GM18507 (cell line): ENCODE data around the gene MAP2.
"Not testable (repeated sequence)": the region's sequence is repeated elsewhere in the genome, so short reads cannot be mapped to it uniquely, and the experiment has no call there.

Source experiments
- DNase-seq: peaks from one replicate; pipeline ENCODE4 v3.0.0; 2011; ENCODE audit warnings: low read depth; ENCODE audit not compliant: insufficient read length; ENCODE audit errors: extremely low spot score
- FAIRE-seq: peaks from 2 replicates; lab custom pipeline; 2011; peaks lifted over from hg19 to GRCh38; lab: Jason Lieb, UNC

Gene MAP2

GRCh38 chr2:209577376-209578357 is 153.8 kb downstream of the MAP2 start:
- DNase-seq (no peak), FAIRE-seq (no peak)

- DNase-seq, result no peak
- FAIRE-seq, result no peak
Observed at GRCh38 chr2:209578394-209579001, 154.7 kb downstream of the MAP2 start.

- no peak for DNase-seq
- no peak for FAIRE-seq
Observed at GRCh38 chr2:209579230-209579749, 155.4 kb downstream of the MAP2 start.

GRCh38 chr2:209581040-209581439 is 157.2 kb downstream of the MAP2 start:
- DNase-seq (no peak), FAIRE-seq (no peak)

GRCh38 chr2:209582281-209582680 is 158.4 kb downstream of the MAP2 start:
- no peak for DNase-seq
- FAIRE-seq, result no peak

- FAIRE-seq, result no peak
- DNase-seq, result no peak
Observed at GRCh38 chr2:209584472-209584871, 160.6 kb downstream of the MAP2 start.

GRCh38 chr2:209584915-209585314 is 161.1 kb downstream of the MAP2 start:
- FAIRE-seq (no peak), DNase-seq (no peak)

- FAIRE-seq (no peak), DNase-seq (no peak)
Observed at GRCh38 chr2:209591021-209591420, 167.2 kb downstream of the MAP2 start.

GRCh38 chr2:209592106-209592505 is 168.3 kb downstream of the MAP2 start:
- FAIRE-seq, result no peak

GRCh38 chr2:209593930-209594329 is 170.1 kb downstream of the MAP2 start:
- FAIRE-seq (no peak), DNase-seq (no peak)

More at GRCh38 chr2:209592106-209592505, 168.3 kb downstream of the MAP2 start:
- no peak for DNase-seq

GRCh38 chr2:209596262-209596661 is 172.4 kb downstream of the MAP2 start:
- FAIRE-seq (no peak), DNase-seq (no peak)

- FAIRE-seq, DNase-seq: not testable (repeated sequence)
Observed at GRCh38 chr2:209598227-209598626, 174.4 kb downstream of the MAP2 start.

GRCh38 chr2:209600341-209601171 is 176.7 kb downstream of the MAP2 start:
- no peak for FAIRE-seq
- no peak for DNase-seq

GRCh38 chr2:209601497-209601896 is 177.7 kb downstream of the MAP2 start:
- no peak for DNase-seq
- FAIRE-seq, result no peak

- FAIRE-seq (no peak), DNase-seq (no peak)
Observed at GRCh38 chr2:209602259-209602658, 178.4 kb downstream of the MAP2 start.

GRCh38 chr2:209609531-209609930 is 185.7 kb downstream of the MAP2 start:
- FAIRE-seq, result no peak
- DNase-seq, result no peak

- no peak for DNase-seq
- FAIRE-seq, result no peak
Observed at GRCh38 chr2:209610631-209611030, 186.8 kb downstream of the MAP2 start.

- FAIRE-seq (no peak), DNase-seq (no peak)
Observed at GRCh38 chr2:209613649-209614305, 189.9 kb downstream of the MAP2 start.

GRCh38 chr2:209614690-209615369 is 191.0 kb downstream of the MAP2 start:
- no peak for DNase-seq

More at GRCh38 chr2:209614690-209615369, 191.0 kb downstream of the MAP2 start:
- FAIRE-seq, result no peak
